Neuronal stem cell (in vitro differentiated cells): ENCODE results near the gene TBXAS1. TPM values are rescaled to one million over a fixed set of nuclear protein-coding genes. Genes with fewer than 3 reads are reported as not detected.

Experiments used
- DNase-seq: peaks from one replicate; pipeline ENCODE4 v3.0.0-alpha.2; 2013; ENCODE audit warnings: low spot score
- H2AFZ ChIP-seq: one replicate; pipeline ENCODE4 v1.6.1; 2013; ENCODE audit warnings: mild to moderate bottlenecking, low read length, inconsistent platforms
- H2AK5ac ChIP-seq: 2 replicates; pipeline ENCODE4 v1.6.1; 2013; ENCODE audit warnings: low read depth, mild to moderate bottlenecking, inconsistent platforms, low read length, moderate library complexity, mixed read lengths
- H2BK120ac ChIP-seq: 2 replicates; pipeline ENCODE4 v1.6.1; 2013; ENCODE audit warnings: low read depth, mild to moderate bottlenecking, inconsistent platforms, low read length, moderate library complexity, mixed read lengths
- H2BK12ac ChIP-seq: one replicate; pipeline ENCODE4 v1.6.1; 2013; ENCODE audit warnings: low read length, inconsistent platforms
- H2BK15ac ChIP-seq: 2 replicates; pipeline ENCODE4 v1.6.1; 2013; ENCODE audit warnings: mild to moderate bottlenecking, low read length, inconsistent platforms, mixed read lengths
- H2BK5ac ChIP-seq: one replicate; pipeline ENCODE4 v1.6.1; 2013; ENCODE audit warnings: inconsistent platforms, mild to moderate bottlenecking, low read length, moderate library complexity
- H3K14ac ChIP-seq: one replicate; pipeline ENCODE4 v1.6.1; 2013; ENCODE audit warnings: low read length, inconsistent platforms
- H3K18ac ChIP-seq: 2 replicates; pipeline ENCODE4 v1.6.1; 2013; ENCODE audit warnings: low read length, inconsistent platforms
- H3K23ac ChIP-seq: 2 replicates; pipeline ENCODE4 v1.6.1; 2013; ENCODE audit warnings: low read depth, mild to moderate bottlenecking, mixed read lengths, low read length, inconsistent platforms; ENCODE audit not compliant: poor library complexity
- H3K27ac ChIP-seq: replicated peaks from 3 replicates; pipeline ENCODE4 v1.5.1; 2013; ENCODE audit warnings: low read length, inconsistent platforms
- H3K27me3 ChIP-seq, 3 experiments: 2 replicates each; pipeline ENCODE4 v1.6.1; 2013; ENCODE audit warnings: low read length in 3 of 3, mild to moderate bottlenecking in 2 of 3, inconsistent platforms in 1 of 3, low read depth in 1 of 3, mixed read lengths in 1 of 3, moderate library complexity in 1 of 3; ENCODE audit not compliant: control insufficient read depth in 3 of 3, insufficient read depth in 3 of 3
- H3K36me3 ChIP-seq, 2 donors: replicated peaks in 1 of 2; 2 replicates each; pipeline ENCODE4 v1.6.1; 2013; ENCODE audit warnings: low read length in 2 of 2; ENCODE audit not compliant: control insufficient read depth in 2 of 2, insufficient read depth in 2 of 2
- H3K4ac ChIP-seq: 2 replicates; pipeline ENCODE4 v1.6.1; 2013; ENCODE audit warnings: inconsistent platforms, mild to moderate bottlenecking, low read length, moderate library complexity
- H3K4me1 ChIP-seq, 2 donors: 1 replicate in 1 of 2; 2 replicates in 1 of 2; pipeline ENCODE4 v1.6.1; 2013; ENCODE audit warnings: low read length in 2 of 2, low read depth in 1 of 2; ENCODE audit not compliant: control insufficient read depth in 2 of 2, insufficient read depth in 1 of 2
- H3K4me2 ChIP-seq: one replicate; pipeline ENCODE4 v1.6.1; 2013; ENCODE audit warnings: mild to moderate bottlenecking, low read length, inconsistent platforms; ENCODE audit not compliant: insufficient read depth, poor library complexity, severe bottlenecking
- H3K4me3 ChIP-seq, 2 donors: 2 replicates each; pipeline ENCODE4 v1.5.1; 2013; ENCODE audit warnings: low read length in 2 of 2, mild to moderate bottlenecking in 2 of 2, inconsistent platforms in 1 of 2, moderate library complexity in 1 of 2
- H3K79me1 ChIP-seq: one replicate; pipeline ENCODE4 v1.6.1; 2013; ENCODE audit warnings: low read depth, mild to moderate bottlenecking, inconsistent platforms, low read length, moderate library complexity
- H3K9ac ChIP-seq: one replicate; pipeline ENCODE4 v1.6.1; 2013; ENCODE audit warnings: mild to moderate bottlenecking, low read depth, low read length, inconsistent platforms; ENCODE audit not compliant: poor library complexity
- H3K9me3 ChIP-seq, 2 donors: replicated peaks in 1 of 2; 2 replicates each; pipeline versions ENCODE3 to v1.6.1; 2013; ENCODE audit warnings: low read length in 2 of 2, mild to moderate bottlenecking in 2 of 2, inconsistent platforms in 1 of 2, low read depth in 1 of 2, mixed read lengths in 1 of 2, moderate library complexity in 1 of 2; ENCODE audit not compliant: control insufficient read depth in 2 of 2, insufficient read depth in 1 of 2
- H4K8ac ChIP-seq: one replicate; pipeline ENCODE4 v1.6.1; 2013; ENCODE audit warnings: low read depth, mild to moderate bottlenecking, inconsistent platforms, low read length, moderate library complexity
- H4K91ac ChIP-seq: one replicate; pipeline ENCODE4 v1.6.1; 2013; ENCODE audit warnings: low read length, low read depth, mild to moderate bottlenecking, inconsistent platforms; ENCODE audit not compliant: poor library complexity
- WGBS, 2 donors: extraction: QIAGEN DNeasy Blood & Tissue Kit; methylation state at CpG; one replicate each; pipeline ENCODE4 v1.1.7; 2013; ENCODE audit warnings: missing lambda C conversion rate in 2 of 2, mixed read lengths in 1 of 2; ENCODE audit not compliant: insufficient read length in 2 of 2, insufficient replicate concordance in 1 of 2; ENCODE audit errors: extremely low coverage in 2 of 2; 5-methylcytosine and 5-hydroxymethylcytosine counted together
- polyA plus RNA-seq, 2 experiments: library from polyadenylated mRNA; stranded (reverse); fragments of 200-250 nt; gene quantifications; one replicate each; pipeline ENCODE4 v1.2.3, GENCODE V29; 2013

TBXAS1 gene
- polyA plus RNA-seq (2013, experiment 1 of 2): 3.9 TPM
- polyA plus RNA-seq (2013, experiment 2 of 2): 3.3 TPM

DNA sequence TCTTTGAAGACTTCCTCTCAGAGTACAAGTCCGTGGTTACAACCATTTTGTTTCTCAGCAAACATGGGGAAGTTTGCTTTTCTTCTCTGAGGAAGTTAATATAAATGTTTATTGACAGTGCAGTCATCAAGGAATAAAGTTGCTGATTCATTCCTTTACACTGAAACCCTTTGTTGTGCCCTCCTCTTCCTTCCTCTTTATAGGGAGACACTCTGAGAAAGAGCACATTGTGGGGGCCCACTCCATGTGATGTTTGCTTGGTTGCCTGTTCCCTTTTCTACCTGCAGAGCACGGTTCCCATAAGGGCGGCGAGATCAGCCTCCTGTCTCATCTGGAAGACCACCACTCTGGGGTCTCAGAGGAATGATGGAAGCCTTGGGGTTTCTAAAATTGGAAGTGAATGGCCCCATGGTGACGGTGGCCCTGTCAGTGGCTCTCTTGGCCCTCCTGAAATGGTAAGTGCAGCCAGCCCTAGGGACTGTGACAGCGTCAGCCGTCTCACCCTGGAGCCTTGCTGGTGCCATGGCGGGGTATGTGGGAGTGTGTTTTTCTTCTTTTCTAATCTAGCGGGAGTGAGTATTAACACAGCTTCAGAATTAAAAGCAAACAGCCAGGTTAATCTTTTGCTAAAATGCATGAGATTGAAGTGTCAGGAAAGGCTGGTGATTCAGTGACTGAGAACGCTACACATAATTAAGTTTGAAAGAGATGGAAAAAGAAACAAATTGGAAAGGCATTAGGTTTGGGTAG lies at the start of gene TBXAS1:
TSS of gene TBXAS1 (plus strand) at position 240 of the 750 bp plus-strand sequence. CDS start at position 367, 127 bp downstream.
- H2BK5ac ChIP-seq: no peak within 1 kb of the TSS
- WGBS, 2 donors: no CpG with 5 or more reads among the region's 10 CpGs

DNA sequence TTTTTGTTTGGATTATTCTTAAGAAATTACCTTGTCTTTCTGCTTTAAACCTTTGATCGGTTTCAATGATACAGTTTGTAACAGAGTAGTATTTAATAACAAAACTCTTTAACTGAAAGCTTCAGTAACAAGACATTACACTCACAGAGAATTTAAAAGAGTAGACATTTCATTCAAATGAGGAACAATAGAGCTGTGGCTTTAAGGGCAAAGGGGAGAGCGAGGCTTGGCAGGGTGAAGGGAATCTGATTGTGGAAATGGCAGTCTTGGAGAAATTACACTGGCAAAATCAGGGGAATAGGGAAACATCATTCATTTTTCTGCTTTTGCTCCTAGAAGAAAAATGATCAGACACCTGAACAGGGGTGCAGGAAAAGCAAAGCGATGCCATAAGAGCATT lies 46.1 kb upstream of the TBXAS1 start:
- H3K4me1 ChIP-seq: peaks cover 10 to 25% of the 10 kb centered on the region in 2 donors
- H2BK120ac ChIP-seq: no peak overlapping the region
- H3K14ac ChIP-seq: no peak overlapping the region
- H3K18ac ChIP-seq: no peak overlapping the region
- H3K9me3 ChIP-seq: no peaks in the 10 kb centered on the region
- H3K23ac ChIP-seq: no peak overlapping the region
- H2BK15ac ChIP-seq: no peak overlapping the region
- H3K4me3 ChIP-seq: no peak overlapping the region
- no peak overlapping the region for H3K4ac ChIP-seq
- H3K27me3 ChIP-seq: peaks cover 0 to 8% (median 0%) of the 10 kb centered on the region in 3 experiments
- H3K36me3 ChIP-seq: peaks cover 0 to 4% of the 10 kb centered on the region in 2 donors
- H2BK5ac ChIP-seq: no peak overlapping the region
- no peak overlapping the region for H4K8ac ChIP-seq
- H4K91ac ChIP-seq: no peak overlapping the region
- no peak overlapping the region for H2BK12ac ChIP-seq
- H3K79me1 ChIP-seq: no peaks in the 10 kb centered on the region
- no peak overlapping the region for H2AFZ ChIP-seq
- no peak overlapping the region for H3K4me2 ChIP-seq
- no peak overlapping the region for H3K9ac ChIP-seq
- no peak overlapping the region for H3K27ac ChIP-seq
- DNase-seq: no peak
- H2AK5ac ChIP-seq: no peak overlapping the region
- WGBS, 2 donors: no CpG with 5 or more reads among the region's 3 CpGs

More for the DNA sequence above, at the start of gene TBXAS1:
- Histone ChIP-seq H3K18ac (no peak within 1 kb of the TSS), H3K14ac (no peak within 1 kb of the TSS), H2AFZ (no peak within 1 kb of the TSS), H4K8ac (no peak within 1 kb of the TSS), H3K4me2 (no peak within 1 kb of the TSS), H3K9me3 (no peaks in the 10 kb centered on the region), H4K91ac (no peak within 1 kb of the TSS), H3K27ac (no peak within 1 kb of the TSS), H3K23ac (no peak within 1 kb of the TSS), H3K27me3 (peaks cover 0 to 6% (median 0%) of the 10 kb centered on the region in 3 experiments), H2BK120ac (no peak within 1 kb of the TSS), H3K4me1 (no peaks in the 10 kb centered on the region), H3K4ac (no peak within 1 kb of the TSS), H3K9ac (no peak within 1 kb of the TSS), H3K36me3 (no peaks in the 10 kb centered on the region), H2BK15ac (no peak within 1 kb of the TSS), H3K4me3 (no peak within 1 kb of the TSS), H3K79me1 (no peaks in the 10 kb centered on the region), H2AK5ac (no peak within 1 kb of the TSS), H2BK12ac (no peak within 1 kb of the TSS)
- DNase-seq: no peak

- H2BK5ac ChIP-seq: no peak overlapping the region
- H3K14ac ChIP-seq: no peak overlapping the region
- no peak overlapping the region for H3K18ac ChIP-seq
- no peak overlapping the region for H4K91ac ChIP-seq
- H2BK120ac ChIP-seq: no peak overlapping the region
- H3K23ac ChIP-seq: no peak overlapping the region
- no peak overlapping the region for H3K4ac ChIP-seq
- no peaks in the 10 kb centered on the region for H3K79me1 ChIP-seq
- peaks cover 8 to 23% of the 10 kb centered on the region in 2 donors for H3K4me1 ChIP-seq
- H2AFZ ChIP-seq: no peak overlapping the region
- H3K9ac ChIP-seq: no peak overlapping the region
- no peak overlapping the region for H2BK15ac ChIP-seq
- no peak overlapping the region for H4K8ac ChIP-seq
- no peak overlapping the region for H3K4me2 ChIP-seq
- DNase-seq: no peak
- H3K36me3 ChIP-seq: peaks cover 0 to 4% of the 10 kb centered on the region in 2 donors
- H2AK5ac ChIP-seq: no peak overlapping the region
- H3K27ac ChIP-seq: no peak overlapping the region
- H3K4me3 ChIP-seq: no peak overlapping the region
- H3K9me3 ChIP-seq: no peaks in the 10 kb centered on the region
- H3K27me3 ChIP-seq: peaks cover 0 to 8% (median 0%) of the 10 kb centered on the region in 3 experiments
- no CpG with 5 or more reads among the region's 3 CpGs for WGBS, 2 donors
- no peak overlapping the region for H2BK12ac ChIP-seq
Measured at GRCh38 chr7:139783647-139784385, 45.2 kb upstream of the TBXAS1 start.

DNA sequence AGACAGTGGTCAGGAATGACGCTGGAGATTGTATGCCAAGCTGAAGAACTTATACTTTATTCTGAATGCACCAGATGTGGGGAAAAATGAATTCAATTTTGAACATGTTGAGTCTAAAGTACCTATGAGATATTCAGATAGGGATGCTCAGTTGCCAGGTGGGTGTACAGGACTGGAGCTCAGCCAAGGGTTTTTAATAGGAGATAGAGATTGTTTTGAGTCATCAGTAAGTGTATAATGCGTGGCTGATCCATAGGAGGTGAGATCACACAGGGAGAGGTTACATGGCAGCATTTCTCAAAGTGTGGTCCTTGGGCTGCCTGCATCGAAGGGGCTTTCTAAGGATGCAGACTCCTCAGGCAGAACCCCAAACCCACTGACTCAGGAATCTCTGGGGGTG lies 44.4 kb upstream of the TBXAS1 start:
- Histone ChIP-seq H3K4ac (no peak overlapping the region), H2AK5ac (no peak overlapping the region), H2BK12ac (no peak overlapping the region), H2AFZ (no peak overlapping the region), H3K14ac (no peak overlapping the region), H3K4me3 (no peak overlapping the region), H3K27me3 (peaks cover 0 to 2% (median 0%) of the 10 kb centered on the region in 3 experiments), H3K9me3 (no peaks in the 10 kb centered on the region), H2BK120ac (no peak overlapping the region), H4K8ac (no peak overlapping the region), H3K9ac (no peak overlapping the region), H2BK5ac (no peak overlapping the region), H4K91ac (no peak overlapping the region), H3K79me1 (no peaks in the 10 kb centered on the region), H3K27ac (no peak overlapping the region), H2BK15ac (no peak overlapping the region), H3K23ac (no peak overlapping the region), H3K4me2 (no peak overlapping the region), H3K4me1 (peaks cover 8 to 23% of the 10 kb centered on the region in 2 donors), H3K18ac (no peak overlapping the region), H3K36me3 (peaks cover 0 to 4% of the 10 kb centered on the region in 2 donors)
- no peak for DNase-seq
- WGBS, 2 donors: no CpG with 5 or more reads among the region's 3 CpGs
